NB4 (cell line): Measurements from ENCODE around the gene ATOH8.

Experiments
- CTCF ChIP-seq: IDR thresholded peaks from one replicate; pipeline ENCODE4 v1.5.1; 2012; ENCODE audit warnings: low read depth, low read length
- POLR2A ChIP-seq: IDR thresholded peaks from 2 replicates; pipeline ENCODE4 v1.6.1; 2011; ENCODE audit warnings: mild to moderate bottlenecking; ENCODE audit not compliant: insufficient read length; ENCODE audit errors: extremely low read depth
- TF ChIP-seq, protein P1 (sequence below): IDR thresholded peaks from 2 replicates; pipeline ENCODE4 v1.6.1; 2011; ENCODE audit warnings: low read depth, low read length

GRCh38 chr2:85801871-85802270 is 48.1 kb downstream of the ATOH8 start:
- TF ChIP-seq POLR2A (no peak), CTCF (no peak)
- TF ChIP-seq, protein P1, sequence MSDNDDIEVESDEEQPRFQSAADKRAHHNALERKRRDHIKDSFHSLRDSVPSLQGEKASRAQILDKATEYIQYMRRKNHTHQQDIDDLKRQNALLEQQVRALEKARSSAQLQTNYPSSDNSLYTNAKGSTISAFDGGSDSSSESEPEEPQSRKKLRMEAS = no peak
